ENCODE data around the gene ZNF304. TPM values are rescaled to one million over a fixed set of nuclear protein-coding genes. Genes with fewer than 3 reads are reported as not detected.

Gene ZNF304
- total and polyA plus RNA-seq, 2 of the 13 experiments (the other 11 are each of a cell fraction or from before 2014, with no cell fraction given) = 3.4 to 8.0 TPM

DNA sequence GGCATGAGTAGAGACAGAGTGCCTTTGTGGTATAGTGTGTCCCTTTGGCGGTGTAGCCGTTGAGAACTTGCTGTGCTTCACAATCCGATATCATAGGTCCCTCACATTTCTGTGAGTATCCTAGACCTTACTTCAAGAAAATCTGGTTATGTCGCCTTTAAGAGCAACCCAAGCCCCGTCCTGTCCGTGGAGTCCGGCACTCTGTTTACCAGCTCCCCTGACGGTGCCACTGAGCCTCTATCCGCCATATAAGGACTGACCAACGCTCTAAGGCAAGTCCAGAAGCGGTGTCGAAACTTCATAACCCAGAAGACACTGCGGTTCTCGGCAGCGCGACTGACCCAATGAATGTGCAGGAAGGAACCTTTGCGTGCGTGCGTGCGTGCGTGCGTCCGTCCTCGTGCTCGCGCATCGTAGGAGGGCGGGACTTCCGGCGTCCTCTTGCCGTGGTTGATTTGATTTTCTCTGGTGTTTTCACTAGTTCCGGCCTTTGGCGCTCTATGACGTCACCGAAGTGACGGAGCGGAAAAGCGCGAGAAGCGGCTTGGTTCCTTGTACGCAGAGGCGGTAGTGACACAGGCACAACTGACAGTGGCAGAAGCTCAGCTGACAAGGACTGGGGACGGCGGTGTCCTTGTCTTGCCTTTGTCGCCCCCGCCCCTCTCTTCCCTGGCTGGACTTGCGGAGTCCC, 12.1 kb downstream of the ZNF304 start, which contains the start of the genes TRAPPC2B and ZNF547 (continued):
- no peak for TF ChIP-seq ZBTB7A (CRISPR knock-in tag; IDR thresholded peaks at IDR 0.05)
- no peak for TF ChIP-seq ZNF556 (CRISPR knock-in tag; IDR thresholded peaks at IDR 0.05; ENCODE audit: borderline replicate concordance)
- no peak for TF ChIP-seq ZNF615 (CRISPR knock-in tag; IDR thresholded peaks at IDR 0.05; ENCODE audit: borderline replicate concordance)
- TF ChIP-seq, protein P1, sequence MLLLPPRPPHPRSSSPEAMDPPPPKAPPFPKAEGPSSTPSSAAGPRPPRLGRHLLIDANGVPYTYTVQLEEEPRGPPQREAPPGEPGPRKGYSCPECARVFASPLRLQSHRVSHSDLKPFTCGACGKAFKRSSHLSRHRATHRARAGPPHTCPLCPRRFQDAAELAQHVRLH (CRISPR knock-in tag; IDR thresholded peaks at IDR 0.05; ENCODE audit: borderline replicate concordance, low read depth) = peak; percentile 81; the same call in 1 of the 2 replicates
- TF ChIP-seq IKZF5 (CRISPR knock-in tag; IDR thresholded peaks at IDR 0.05) = peak; percentile 46; the same call in 1 of the 2 replicates
- 0 out of 2 replicates have a peak, but pooled peaks have one; percentile 6 for TF ChIP-seq TGIF2 (CRISPR knock-in tag; IDR thresholded peaks at IDR 0.05)
- TF ChIP-seq JUND (CRISPR knock-in tag; IDR thresholded peaks at IDR 0.05) = 0 out of 2 replicates have a peak, but pooled peaks have one; percentile 34
- TF ChIP-seq SMAD9 (CRISPR knock-in tag; IDR thresholded peaks at IDR 0.05) = no peak
- TF ChIP-seq, protein P2, sequence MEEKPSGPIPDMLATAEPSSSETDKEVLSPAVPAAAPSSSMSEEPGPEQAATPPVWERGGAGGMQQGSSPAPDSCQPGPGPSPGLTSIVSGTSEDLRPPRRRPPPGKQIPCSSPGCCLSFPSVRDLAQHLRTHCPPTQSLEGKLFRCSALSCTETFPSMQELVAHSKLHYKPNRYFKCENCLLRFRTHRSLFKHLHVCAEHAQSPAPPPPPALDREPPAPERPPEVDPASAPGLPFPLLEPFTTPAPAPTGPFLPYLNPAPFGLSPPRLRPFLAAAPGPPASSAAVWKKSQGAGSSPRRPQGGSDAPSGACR (CRISPR knock-in tag; IDR thresholded peaks at IDR 0.05) = no peak
- no peak; the same call in 1 of the 2 replicates for TF ChIP-seq ZNF607 (CRISPR knock-in tag; IDR thresholded peaks at IDR 0.05; ENCODE audit: borderline replicate concordance)
- TF ChIP-seq, protein P3, sequence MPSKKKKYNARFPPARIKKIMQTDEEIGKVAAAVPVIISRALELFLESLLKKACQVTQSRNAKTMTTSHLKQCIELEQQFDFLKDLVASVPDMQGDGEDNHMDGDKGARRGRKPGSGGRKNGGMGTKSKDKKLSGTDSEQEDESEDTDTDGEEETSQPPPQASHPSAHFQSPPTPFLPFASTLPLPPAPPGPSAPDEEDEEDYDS (CRISPR knock-in tag; IDR thresholded peaks at IDR 0.05) = peak; percentile 75
- peak; percentile 23; the same call in 1 of the 2 replicates for TF ChIP-seq HOMEZ (CRISPR knock-in tag; IDR thresholded peaks at IDR 0.05; ENCODE audit: low read depth)
- peak; percentile 55; the same call in 1 of the 2 replicates for TF ChIP-seq MYC (CRISPR knock-in tag; IDR thresholded peaks at IDR 0.05; ENCODE audit: borderline replicate concordance)
- TF ChIP-seq ESRRA (CRISPR knock-in tag; IDR thresholded peaks at IDR 0.05; ENCODE audit: low read depth) = no peak
- no peak for TF ChIP-seq NPAS2 (CRISPR knock-in tag; IDR thresholded peaks at IDR 0.05; ENCODE audit: borderline replicate concordance)
- peak; percentile 60 for TF ChIP-seq TARDBP (CRISPR knock-in tag; IDR thresholded peaks at IDR 0.05)
- TF ChIP-seq MXI1 (IDR thresholded peaks at IDR 0.05; ENCODE audit: borderline replicate concordance, low read depth, low read length) = peak; percentile 79; the same call in 1 of the 3 replicates
- no peak for TF ChIP-seq ZNF652 (CRISPR knock-in tag; IDR thresholded peaks at IDR 0.05; ENCODE audit: borderline replicate concordance, low read depth)
- TF ChIP-seq REL (CRISPR knock-in tag; conservative IDR thresholded peaks at IDR 0.05) = no peak
- TF ChIP-seq CREM (IDR thresholded peaks at IDR 0.05) = peak; percentile 99
- peak; percentile 81 for TF ChIP-seq CREM (CRISPR knock-in tag; IDR thresholded peaks at IDR 0.05)
- TF ChIP-seq ZFYVE20 (CRISPR knock-in tag; IDR thresholded peaks at IDR 0.05; ENCODE audit: borderline replicate concordance, low read depth) = no peak
- TF ChIP-seq U2AF2 (IDR thresholded peaks at IDR 0.05; ENCODE audit: low read depth, low read length) = no peak
- TF ChIP-seq ZNF501 (CRISPR knock-in tag; IDR thresholded peaks at IDR 0.05) = peak; percentile 62
- TF ChIP-seq ADNP (CRISPR knock-in tag; IDR thresholded peaks at IDR 0.05) = no peak
- no peak for TF ChIP-seq NBN (conservative IDR thresholded peaks at IDR 0.05)
- TF ChIP-seq PAWR (CRISPR knock-in tag; IDR thresholded peaks at IDR 0.05; ENCODE audit: borderline replicate concordance) = no peak
- no peak; the same call in 1 of the 2 replicates for TF ChIP-seq EED (CRISPR knock-in tag; IDR thresholded peaks at IDR 0.05)

Measured in HepG2 (cell line).